Fibroblast of upper back skin (primary cell): ENCODE data around the gene MPND.

Experiments used
- DNase-seq: peaks from one replicate; pipeline ENCODE4 v3.0.0-alpha.2; 2013

Gene MPND

DNA sequence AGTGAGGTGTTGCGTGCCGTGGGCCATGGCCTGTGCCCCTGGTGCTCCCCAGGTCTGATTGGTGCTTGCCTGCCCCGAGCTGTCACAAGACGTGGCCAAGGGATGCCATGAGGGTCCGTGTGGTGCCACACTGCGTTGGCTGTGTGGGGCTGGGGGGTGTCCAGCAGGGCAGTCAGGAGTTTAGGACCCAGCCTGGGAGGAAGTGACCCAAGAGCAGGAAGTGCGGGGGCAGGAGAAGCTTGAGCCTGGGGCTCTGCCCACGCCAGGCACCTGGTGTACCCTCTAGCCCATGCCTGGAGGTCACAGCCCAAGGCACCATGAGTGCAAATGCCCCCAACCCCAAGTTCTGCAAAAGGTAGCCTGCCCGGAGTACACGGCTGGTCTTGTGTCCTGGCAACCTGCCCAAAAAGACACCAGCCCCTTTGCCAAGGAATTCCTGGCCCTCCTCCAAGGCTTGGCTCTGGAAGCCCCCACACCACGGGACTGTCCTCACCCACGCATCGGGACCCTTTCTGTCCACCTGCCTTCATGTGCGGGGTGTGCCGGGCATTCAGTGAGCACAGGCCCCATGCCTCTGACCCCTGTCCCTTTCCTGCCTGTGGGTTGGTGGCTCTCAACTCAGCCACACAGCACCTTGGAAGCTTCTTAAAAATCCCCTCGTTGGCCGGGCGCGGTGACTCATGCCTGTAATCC lies 24.9 kb downstream of the MPND start:
- no peak for DNase-seq

DNA sequence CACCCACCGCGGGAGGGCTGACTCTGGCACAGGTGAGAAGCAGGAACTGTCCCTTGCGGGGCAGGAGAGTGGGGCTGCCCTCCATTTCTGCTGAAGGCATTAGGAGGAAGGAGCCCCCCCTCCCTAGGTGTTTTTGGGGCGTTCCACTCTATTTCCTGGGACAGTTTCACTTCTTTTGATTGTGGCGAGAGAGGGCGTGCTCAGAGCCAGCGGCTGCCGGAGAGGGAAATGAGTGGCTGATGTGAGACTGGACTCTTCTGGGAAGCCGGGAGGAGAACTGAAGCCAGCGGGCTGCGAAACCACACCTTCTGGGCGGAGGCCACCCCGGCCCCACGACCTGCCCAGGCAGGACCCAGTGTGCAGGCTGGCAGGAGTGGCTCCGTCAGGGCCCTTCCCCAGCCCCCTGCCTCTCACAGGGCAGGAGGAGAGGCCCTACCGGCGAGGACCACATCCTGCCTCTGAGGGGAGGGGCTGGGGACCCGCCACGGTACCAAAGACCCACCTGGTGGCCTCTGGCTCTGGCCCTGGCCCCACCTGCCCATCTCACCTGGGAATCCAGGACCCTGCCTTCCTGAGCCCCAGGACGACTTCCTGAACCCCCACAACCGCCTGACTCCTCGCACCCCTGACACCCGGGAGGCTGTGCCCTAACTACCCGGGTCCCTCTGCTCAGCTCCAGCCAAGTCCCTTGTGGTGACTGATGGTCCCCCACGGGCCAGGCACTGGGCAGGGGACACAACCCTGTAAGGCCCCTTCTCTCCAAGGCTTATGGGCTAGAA lies 25.9 kb downstream of the MPND start:
- DNase-seq = no peak

DNA sequence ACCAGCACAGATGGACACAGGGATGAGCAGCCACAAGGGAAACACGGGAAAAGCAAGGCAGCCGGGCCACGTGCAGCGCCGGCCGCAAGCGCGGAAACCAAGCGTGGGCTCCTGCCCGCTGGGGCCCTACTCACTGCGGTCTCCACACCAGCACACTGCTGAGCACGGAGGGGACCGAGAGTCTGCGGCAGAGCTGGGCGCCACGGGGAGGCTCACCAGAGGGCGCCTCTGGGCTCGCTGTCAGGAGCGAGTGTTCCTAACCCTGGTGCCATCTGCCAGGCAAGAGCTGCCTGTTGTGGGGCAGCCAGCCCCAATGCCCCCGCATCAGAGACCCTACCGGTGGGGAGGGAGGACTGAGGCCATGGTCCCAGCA lies 26.5 kb downstream of the MPND start:
- no peak for DNase-seq

GRCh38 chr19:4370418-4371041 lies 27.2 kb downstream of the MPND start:
- no peak for DNase-seq

DNA sequence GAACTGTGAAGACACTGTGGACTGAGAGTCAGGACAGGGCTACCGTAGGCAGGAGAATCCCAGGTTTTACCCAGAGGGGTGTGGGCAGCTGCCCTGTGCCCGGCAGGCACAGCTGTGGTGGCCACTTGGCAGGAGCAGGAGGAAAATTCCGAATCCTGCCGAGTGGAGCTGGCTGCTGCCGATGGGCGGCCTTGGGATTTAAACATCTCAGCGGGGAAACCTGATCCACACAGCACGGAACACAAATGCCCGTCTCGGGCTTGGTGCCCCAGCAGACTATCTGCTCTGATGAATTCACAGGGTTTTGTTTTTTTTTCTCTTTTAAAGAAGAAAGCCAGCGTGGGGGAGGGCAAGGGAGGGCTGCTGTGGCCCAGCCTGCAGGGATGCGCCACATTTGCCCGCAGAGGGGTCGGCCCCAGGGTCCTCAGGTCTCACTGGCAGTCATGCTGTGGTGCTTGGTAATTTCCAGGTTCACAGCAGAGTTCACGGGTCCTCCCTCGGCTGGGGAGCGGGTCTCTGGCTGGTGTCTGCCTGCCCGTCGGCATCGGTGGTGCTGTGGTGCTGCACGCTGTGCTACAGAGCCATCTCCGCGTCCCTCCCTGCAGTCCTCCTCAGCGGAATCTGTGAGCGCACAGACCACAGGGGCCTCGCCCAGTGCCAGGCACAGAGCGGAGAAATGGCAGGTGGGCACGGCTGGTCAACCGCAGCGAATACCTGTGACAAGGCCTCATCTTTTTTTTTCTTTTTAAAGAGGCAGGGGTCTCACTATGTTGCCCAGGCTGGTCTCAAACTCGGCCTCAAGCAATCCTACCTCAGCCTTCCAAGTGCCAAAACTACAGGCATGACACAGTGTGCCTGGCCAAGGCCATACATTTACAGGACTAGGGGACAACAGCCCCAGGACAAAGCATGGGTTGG lies 28.1 kb downstream of the MPND start:
- DNase-seq = no peak

GRCh38 chr19:4372165-4373012 lies 29.0 kb downstream of the MPND start:
- no peak for DNase-seq

DNA sequence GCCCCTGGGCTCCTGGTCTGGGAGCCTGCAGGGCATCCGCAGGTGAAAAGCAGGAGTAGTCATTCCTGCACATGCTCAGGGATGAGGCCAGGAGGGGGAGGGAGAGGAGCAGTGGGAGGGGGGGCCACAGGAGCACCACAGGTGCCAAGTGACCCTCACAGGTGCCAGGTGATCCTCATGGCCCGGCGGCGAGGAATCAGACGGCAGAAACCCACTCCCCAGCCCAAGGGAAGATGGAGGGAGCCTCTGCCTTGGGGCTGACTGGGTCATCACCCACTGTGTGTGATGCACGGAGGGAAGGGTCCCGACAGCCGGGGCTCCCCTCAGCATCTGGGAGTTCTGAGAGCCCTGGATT lies 29.6 kb downstream of the MPND start:
- no peak for DNase-seq

DNA sequence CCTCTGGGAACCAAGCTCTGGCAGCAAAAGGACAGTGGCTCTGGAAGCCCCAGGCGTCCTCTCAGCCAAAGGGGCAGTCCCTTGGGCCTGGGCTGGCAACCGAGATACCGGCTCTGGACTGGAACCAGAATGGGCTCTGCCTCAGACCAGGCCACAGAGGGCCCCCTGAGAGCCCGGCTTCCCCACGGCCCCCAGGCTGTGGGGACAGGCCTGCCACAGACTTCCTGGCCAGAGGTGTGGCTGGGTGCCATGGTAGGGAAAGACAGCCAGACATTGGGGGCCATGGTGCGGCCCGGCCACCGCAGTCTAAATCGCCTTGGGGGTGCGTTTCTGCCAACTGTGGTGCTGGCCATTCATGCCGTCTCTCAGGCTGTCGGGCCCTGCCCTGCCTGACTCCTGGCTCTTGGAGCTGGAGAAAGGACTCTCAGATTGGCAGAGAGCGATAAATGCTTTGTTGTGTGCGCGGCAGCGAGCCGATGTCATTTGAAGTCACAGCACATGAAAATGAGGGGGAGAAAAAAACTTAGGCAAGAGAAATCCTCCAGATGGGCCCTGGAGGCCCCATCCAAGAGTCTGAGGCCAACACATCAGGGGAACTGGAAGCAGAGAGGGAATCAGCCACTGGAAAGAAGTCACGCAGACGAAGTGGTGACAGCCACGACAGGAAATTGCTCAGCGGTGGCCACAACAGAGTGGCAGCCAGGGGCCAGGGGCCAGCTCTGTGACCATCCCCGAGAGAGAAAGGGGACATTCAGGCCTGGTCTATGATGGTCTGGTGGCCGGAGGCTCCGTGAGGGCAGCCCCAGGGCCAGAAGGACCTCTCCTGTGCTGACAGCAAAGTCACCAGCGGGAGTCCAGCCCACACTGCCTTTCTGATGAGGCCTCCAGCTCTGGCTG lies 30.5 kb downstream of the MPND start:
- no peak for DNase-seq

DNA sequence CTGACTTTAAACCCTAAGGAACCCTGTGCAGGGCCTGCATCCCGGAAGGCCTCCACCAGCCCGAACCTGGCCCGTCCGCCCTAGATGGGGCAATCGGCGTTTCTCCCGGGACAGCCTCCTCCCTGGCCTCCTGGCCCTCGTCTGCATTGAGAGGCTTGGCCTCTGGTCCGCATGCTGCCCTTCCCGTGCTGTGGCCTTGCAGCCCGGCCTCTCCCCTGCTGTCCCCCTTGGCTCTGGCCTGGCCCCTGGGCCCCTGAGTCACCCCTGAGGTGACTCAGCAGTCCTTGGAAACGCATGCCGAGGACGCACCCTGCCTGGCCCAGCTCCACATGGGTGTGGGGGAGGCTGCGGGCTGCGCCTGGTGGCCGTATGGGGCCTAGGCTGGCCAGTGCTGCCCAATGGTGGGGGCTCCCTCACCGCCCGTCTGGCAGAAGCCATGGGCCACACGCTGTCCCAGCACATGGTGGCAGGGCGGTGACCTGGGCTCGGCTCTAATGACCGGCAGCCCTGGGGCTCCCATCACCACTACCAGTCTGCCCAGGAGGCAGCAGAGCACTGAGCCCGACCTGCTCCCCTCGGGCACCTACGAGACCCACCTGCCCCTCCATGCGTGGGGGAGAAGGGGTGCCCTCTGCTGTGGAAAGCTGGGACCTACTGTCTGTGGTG lies 31.3 kb downstream of the MPND start:
- peak; percentile 72 for DNase-seq

DNA sequence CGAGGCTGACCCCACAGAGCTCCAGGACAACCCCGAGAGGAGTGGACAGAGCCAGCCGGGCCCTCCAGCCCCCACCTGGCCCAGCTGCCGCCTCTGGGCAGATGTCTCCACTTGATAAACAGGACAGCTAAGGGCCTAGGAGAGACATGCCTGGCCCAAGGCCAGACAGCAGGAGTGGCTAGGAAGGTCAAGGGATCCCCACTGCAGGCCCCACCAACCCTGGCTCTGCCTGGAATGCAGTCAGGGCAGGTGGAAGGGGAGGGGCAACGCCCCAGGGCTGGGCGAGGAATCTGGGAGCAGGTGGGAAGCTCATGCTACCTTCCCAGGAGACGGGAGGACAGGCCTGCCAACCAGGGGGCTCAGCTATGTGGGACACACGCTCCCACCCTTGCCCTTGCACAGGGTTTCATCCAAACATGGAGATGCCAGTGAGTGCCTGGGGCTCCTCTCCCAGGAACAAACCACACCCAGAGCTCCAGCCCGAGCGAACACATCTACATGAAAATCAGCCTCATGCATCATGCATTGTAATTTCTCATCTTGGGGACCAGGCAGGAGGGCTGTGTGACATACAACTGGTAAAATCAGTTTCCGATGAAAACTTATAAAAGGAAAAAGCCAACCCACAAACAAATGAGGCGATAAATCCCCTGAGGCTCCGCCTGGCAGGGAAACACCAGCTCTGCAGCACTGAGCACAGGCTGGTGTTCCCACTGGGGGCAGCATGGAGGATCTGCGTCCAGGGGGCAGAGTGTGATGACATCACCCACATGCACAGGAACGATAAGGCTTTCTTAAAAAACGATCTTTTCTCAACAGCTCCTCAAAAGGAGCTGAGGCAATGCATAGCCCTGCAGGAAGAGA lies 32.0 kb downstream of the MPND start:
- DNase-seq = peak; percentile 60

DNA sequence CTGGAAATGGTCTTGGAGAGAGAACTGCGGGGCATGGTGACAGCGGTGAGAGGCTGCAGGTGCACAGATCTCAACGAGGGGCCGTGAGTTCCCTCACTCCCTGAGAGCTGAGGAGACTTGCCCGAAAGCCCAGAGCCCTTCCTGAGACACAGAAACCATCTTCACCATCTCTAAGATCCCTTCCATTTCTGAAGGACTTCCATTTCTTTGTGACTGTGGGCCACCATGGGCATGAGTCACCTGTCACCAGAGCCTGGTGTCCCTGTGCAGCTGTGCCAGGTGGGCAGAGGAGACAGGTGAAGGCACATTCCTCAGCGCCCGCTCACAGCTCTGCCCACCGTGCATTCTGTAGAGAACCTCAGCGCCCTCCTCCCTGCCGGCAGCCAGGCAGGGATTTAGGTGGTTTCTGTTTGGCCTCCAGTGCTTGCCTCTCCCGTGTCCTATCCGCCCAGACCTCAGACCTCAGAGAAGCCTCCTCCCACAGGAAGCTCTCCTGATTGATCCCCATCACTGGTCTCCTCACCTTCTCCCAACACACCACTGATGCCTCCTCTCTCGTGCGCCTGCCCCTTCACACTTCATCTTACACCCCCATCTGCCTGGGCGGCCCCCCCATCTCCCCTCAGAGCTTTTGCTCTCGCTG lies 32.8 kb downstream of the MPND start:
- DNase-seq = no peak

DNA sequence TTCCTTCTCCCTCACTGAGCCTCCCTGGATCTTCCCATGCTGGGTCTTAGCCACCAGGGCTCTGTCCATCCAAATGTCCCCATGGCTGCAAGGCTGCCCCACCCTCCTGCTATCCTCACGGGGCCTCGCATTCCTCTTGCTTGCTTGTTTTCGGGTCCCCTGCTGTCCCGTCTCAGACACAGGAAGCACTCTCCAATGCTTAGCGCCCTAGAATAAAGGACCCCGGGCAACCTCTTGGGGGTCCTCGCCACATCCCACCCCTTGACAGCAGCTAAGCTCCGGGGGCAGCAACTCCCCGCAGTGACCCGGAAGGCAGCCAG lies 33.3 kb downstream of the MPND start:
- DNase-seq = no peak

DNA sequence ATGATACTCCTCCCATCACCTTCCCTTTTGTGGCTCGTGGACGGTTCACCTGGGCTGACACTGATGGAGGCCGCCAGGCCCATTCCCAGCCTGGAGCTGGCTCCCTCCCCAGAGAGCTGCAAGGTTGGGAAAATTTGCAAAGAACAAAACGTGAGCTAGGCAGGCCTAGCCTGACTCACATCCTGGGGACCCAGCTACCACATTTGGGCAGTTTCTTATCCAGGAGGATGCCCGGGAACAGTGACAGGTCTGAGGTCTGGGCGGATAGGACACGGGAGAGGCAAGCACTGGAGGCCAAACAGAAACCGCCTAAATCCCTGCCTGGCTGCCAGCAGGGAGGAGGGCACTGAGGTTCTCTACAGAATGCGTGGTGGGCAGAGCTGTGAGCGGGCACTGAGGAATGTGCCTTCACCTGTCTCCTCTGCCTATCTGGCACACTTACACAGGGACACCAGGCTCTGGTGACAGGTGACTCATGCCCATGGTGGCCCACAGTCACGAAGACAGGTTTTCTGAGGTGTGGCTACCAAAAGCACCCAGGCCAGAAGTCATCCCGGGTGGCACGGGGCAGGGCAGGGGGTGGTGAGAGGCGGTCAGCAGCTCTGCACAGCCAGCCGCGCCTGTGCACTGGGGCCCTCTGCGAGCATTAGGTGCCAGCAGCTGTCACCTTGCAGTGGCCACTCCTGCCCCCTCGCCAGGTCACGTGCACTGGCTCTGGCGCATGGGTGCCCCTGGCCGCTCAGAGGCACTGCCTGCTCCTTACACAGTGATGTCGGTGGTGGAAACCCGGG lies 33.8 kb downstream of the MPND start:
- DNase-seq = no peak

DNA sequence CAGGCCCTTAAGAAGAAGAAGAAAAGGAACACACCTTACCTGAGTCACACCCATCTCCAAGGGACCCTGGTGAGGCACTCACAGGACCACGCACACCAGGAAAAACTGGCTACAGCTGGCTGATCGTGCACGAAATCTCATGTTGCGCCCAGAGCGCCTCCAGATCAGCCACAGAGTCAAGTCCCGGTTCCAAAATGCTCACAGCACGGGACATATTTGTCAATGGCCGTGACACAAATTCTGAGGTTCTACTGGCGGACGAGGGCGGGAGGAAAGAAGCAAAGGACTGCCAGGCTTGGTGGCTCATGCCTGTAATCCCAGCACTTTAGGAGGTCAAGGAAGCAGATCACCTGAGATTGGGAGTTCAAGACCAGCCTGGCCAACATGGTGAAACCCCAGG lies 35.5 kb downstream of the MPND start:
- DNase-seq = no peak

GRCh38 chr19:4379383-4380253 lies 36.3 kb downstream of the MPND start:
- no peak for DNase-seq

GRCh38 chr19:4380254-4380727 lies 36.9 kb downstream of the MPND start:
- DNase-seq = no peak
